Measurements from ENCODE around the gene LIMA1. TPM values are rescaled to one million over a fixed set of nuclear protein-coding genes. Genes with fewer than 3 reads are reported as not detected.

The LIMA1 gene
- total and polyA plus RNA-seq, 2 of the 4 experiments (the other 2 are of a cell fraction) = 126 to 163 TPM

- H2AFZ ChIP-seq (replicated peaks; ENCODE audit: low read length, poor library complexity) = no peak overlapping the region
- peak; percentile 24 for ATAC-seq (ENCODE audit: low read depth)
- H3K4ac ChIP-seq (ENCODE audit: low read depth, low read length) = peak overlapping the region; percentile 97; the same call in 1 of the 2 replicates
Measured at GRCh38 chr12:50221228-50222008, 61.9 kb downstream of the LIMA1 start.

More at GRCh38 chr12:50221228-50222008, 61.9 kb downstream of the LIMA1 start:
- Histone ChIP-seq H3K9me1 (ENCODE audit: insufficient read depth, low read length) (peaks cover 8% of the 10 kb centered on the region), H2AK9ac (replicated peaks; ENCODE audit: low read depth, low read length, poor library complexity) (no peak overlapping the region), H4K20me1 (ENCODE audit: insufficient read depth, low read length) (peaks cover 15% of the 10 kb centered on the region), H3K4me2 (ENCODE audit: low read depth, low read length) (peak overlapping the region; percentile 83), H2BK20ac (ENCODE audit: low read depth, low read length) (peak overlapping the region; percentile 73; the same call in 1 of the 2 replicates), H4K91ac (ENCODE audit: insufficient read depth, low read depth, low read length) (peak overlapping the region; percentile 95), H2BK5ac (ENCODE audit: low read depth, low read length, poor library complexity, severe bottlenecking) (peak overlapping the region; percentile 98), H3K18ac (ENCODE audit: low read depth, low read length) (peak overlapping the region; percentile 100), H3K27ac (ENCODE audit: insufficient read depth, low read length) (peak overlapping the region; percentile 100), H3K79me1 (ENCODE audit: low read depth in 1 of 2, low read length in 2 of 2) (peaks cover 0 to 22% of the 10 kb centered on the region in 2 experiments; a peak in 2 of 4 replicates), H2BK15ac (ENCODE audit: low read depth, low read length) (peak overlapping the region; percentile 89; the same call in 2 of the 3 replicates), H3K4me1 (ENCODE audit: control insufficient read depth, insufficient read depth, low read length) (peaks cover 14% of the 10 kb centered on the region), H2BK120ac (ENCODE audit: low read depth, low read length) (peak overlapping the region; percentile 94), H3K14ac (replicated peaks; ENCODE audit: low read depth, low read length) (peak overlapping the region; percentile 98), H3K9ac (ENCODE audit: low read depth, low read length) (peak overlapping the region; percentile 100), H3K36me3 (ENCODE audit: control insufficient read depth, insufficient read depth, low read length) (peaks cover 15% of the 10 kb centered on the region), H4K5ac (ENCODE audit: low read depth, low read length) (peak overlapping the region; percentile 92), H3K9me3 (ENCODE audit: control insufficient read depth, insufficient read depth, low read length) (no peaks in the 10 kb centered on the region), H4K8ac (ENCODE audit: low read depth in 2 of 2, low read length in 2 of 2) (peak overlapping the region; percentile 78 to 95), H3K56ac (ENCODE audit: extremely low read depth, insufficient read depth, low read length) (peak overlapping the region; percentile 98), H2AK5ac (ENCODE audit: low read depth, low read length) (peak overlapping the region; percentile 28), H3K23ac (ENCODE audit: low read depth, low read length) (peak overlapping the region; percentile 98), H3K4me3 (ENCODE audit: insufficient read depth, low read depth, low read length) (peak overlapping the region; percentile 75), H3K27me3 (ENCODE audit: control insufficient read depth, insufficient read depth, low read length) (no peaks in the 10 kb centered on the region)
- ChIA-PET POLR2A (ENCODE audit: unreplicated experiment) (interaction anchor here (0.8 to 1.7 kb wide), 6 partner anchors 20 to 111 kb away, joined by 3 to 6 read pairs (median 3); no protein-coding TSS in a partner anchor), CTCF (interaction anchor here (0.6 to 1.8 kb wide), 9 partner anchors 9 to 93 kb away, joined by 3 to 9 read pairs (median 3); no protein-coding TSS in a partner anchor)
- BruUV-seq (replicated peaks) = TSS peak; percentile 97
- DNase-seq = peak; percentile 91
- in situ Hi-C loops (cut with MboI; ENCODE audit: low sequenced_read_pairs) = no loop called here
- intact Hi-C loops (cut with micrococcal nuclease) = loop anchor here (1.0 to 5.0 kb wide), 3 partner anchors 21 to 181 kb away; partner anchors contain the start of gene LARP4
- TF ChIP-seq CHD1 (IDR thresholded peaks at IDR 0.05; ENCODE audit: low read depth, low read length) (no peak), POLR2A (IDR thresholded peaks at IDR 0.05; ENCODE audit: low read depth, low read length) (0 out of 2 replicates have a peak, but pooled peaks have one; percentile 46), CEBPB (IDR thresholded peaks at IDR 0.05; ENCODE audit: low read depth, low read length) (peak; percentile 59; the same call in 1 of the 2 replicates)
- dilution Hi-C loops (cut with HindIII; ENCODE audit: low sequenced_read_pairs, unreplicated experiment) = no loop called here
- whole genome bisulfite sequencing, 2 experiments (ENCODE audit: extremely low coverage in 2 of 2, insufficient read length in 1 of 2) = 0% methylated on average over 2 of the region's 9 CpGs; no CpG with 5 or more reads in 1 of the 2 experiments

Data from IMR-90 (cell line).